Epithelial cell of prostate (primary cell): ENCODE data around the gene VPS13D.

Source experiments
- DNase-seq: peaks from one replicate; pipeline ENCODE4 v3.0.0-alpha.2; 2011; ENCODE audit warnings: low read depth, low spot score
- H3K27ac ChIP-seq: fragments of 450-650 bp; 2 replicates; pipeline ENCODE4 v1.5.1; 2017; ENCODE audit warnings: mild to moderate bottlenecking

Gene VPS13D

DNA sequence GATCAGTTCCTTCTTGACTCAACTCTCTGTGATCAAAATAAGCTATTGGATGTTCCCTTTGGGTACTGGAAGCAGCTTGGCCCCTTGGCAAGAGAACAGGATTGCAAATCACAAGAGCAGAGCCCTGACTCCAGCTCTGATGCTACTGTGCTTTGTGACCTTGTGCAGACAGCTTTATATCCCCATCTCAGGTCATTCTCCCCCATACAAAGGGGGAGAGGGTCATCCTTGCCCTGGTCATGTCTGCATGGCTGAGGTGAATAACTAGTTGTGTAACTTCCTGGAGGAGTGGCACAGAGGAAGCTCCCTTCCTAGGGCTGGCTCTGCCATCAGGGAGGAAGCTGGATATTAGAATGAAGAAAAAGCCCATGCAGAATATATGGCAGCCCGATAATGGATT is 245.3 kb downstream of the VPS13D start:
- no peak for DNase-seq
- peak overlapping the region; percentile 57 for H3K27ac ChIP-seq

DNA sequence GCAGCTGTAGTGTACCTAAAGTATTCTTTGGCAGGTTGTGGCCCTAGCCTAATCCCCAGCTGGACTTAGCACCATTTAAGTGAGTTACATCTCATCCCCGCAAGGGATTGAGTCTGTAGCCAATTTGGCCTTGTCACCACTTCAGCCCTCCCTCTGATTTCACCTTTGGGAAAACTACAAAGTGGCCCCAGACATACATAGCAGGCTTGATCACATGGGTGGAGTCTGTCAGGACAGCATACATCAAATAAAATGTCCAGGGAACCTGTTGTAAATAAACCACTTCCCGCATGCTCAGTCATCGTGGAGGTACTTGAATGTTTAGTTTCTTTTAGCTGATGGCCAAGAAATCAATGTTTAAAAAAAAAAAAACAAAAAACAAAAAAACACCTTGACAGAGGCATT is 245.7 kb downstream of the VPS13D start:
- peak overlapping the region; percentile 57 for H3K27ac ChIP-seq
- no peak for DNase-seq

DNA sequence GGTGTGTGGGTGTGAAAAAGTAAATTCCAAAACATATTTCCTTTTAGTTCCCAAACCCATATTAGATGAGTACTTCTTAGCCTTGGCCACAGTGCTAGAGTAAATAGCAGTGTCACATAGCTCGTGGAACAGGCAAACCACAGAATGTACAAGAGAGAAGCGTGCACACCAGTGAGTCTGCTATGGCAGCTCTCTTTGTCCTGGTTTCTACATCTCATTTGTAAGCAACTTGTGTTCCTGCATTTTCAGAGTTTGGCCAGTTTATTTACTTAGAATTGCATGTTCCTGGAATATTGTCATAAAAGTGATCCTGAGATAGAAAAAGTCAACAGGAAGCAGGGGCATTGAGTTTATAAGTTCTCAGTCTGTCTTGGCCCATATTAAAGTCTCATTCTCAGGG is 246.1 kb downstream of the VPS13D start:
- H3K27ac ChIP-seq = peak overlapping the region; percentile 57
- no peak for DNase-seq

DNA sequence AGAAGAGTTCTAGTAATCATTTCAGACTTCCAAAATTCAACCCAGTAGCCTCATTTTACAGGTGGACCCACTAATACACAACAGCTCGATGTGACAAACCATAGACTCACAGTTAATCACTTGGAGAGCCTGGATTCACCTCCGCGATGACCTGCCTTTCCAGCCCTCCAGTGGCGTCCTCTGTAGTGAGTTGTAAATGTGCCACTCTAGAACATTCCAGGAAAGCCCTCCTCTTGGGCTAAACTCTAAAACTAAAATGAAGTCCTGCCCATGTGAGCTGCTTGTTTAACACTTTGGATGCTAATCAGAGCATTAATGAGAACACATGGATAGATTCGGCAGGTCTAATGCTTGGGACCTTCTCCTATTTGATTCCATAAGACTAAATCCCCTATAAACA is 247.5 kb downstream of the VPS13D start:
- peak overlapping the region; percentile 56 for H3K27ac ChIP-seq
- DNase-seq = no peak

DNA sequence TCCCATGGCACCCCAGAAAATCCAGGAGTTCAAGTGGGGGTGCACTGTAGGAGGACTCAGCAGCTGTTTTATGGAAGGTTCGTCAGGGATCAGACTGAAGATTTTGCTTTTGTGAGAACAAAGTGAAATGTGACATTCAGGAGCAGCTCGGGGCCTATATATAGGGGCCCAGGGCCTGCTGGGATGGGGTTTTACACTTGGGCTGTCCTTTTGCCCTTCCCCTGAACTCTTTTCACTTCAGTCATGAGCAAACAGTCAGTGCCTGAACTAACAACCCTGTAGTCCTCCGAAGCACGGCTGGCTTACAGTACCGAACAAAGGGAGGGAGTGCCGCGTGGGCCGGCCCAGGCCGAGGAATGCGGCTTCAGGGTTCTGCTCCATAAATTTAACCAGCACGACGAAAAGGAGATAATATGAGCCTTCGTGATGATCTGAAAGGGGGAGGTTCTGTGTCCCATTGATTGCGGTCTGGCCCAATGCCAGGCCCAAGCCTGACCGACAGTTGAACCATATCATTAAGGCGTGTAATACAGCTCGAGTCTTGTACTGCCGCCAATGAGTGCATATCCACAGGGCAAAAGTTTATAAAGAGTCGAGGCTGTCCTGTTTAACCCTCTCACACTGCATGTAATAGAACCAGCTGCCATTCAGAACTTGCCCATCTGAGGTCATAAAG is 248.2 kb downstream of the VPS13D start:
- DNase-seq = peak; percentile 92
- peak overlapping the region; percentile 56 for H3K27ac ChIP-seq

DNA sequence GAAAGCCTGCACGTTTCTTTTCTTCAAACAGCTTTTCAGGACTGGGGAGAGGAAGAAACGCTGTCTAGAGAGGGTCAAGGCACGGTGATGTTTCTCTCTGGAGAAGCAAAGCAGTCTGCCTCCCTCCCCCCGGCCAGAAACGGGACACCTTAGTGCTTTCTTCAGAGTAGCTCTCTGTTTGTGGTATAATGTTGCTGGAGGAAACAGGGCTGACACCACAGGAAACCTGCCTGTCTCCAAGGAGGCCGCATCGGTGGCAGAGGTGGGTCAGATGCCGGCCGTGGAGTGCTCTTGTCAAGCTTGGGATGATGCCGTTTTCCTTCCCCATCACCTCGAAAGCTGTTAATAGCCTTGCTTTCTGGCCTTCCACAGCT is 248.8 kb downstream of the VPS13D start:
- H3K27ac ChIP-seq = peak overlapping the region; percentile 56
- no peak for DNase-seq

DNA sequence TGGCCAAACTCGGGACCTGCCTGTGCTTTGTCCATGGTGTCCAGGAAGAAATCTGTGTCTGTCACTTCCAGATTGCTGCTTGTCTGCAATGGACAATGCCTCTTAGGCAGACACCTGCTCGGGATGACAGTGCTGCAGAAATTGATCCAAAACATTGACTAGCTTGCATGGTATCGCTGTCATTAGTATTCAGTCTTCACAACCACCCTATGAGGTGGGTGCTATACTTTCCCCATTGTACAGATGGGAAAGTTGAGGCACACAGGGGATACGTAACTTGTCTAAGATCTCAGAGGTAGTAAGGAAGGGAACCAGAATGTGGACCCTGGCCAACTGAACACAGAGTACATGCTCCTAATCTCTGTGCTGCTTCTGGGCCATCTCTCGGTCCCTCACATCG is 249.5 kb downstream of the VPS13D start:
- DNase-seq = no peak
- H3K27ac ChIP-seq = no peak overlapping the region

DNA sequence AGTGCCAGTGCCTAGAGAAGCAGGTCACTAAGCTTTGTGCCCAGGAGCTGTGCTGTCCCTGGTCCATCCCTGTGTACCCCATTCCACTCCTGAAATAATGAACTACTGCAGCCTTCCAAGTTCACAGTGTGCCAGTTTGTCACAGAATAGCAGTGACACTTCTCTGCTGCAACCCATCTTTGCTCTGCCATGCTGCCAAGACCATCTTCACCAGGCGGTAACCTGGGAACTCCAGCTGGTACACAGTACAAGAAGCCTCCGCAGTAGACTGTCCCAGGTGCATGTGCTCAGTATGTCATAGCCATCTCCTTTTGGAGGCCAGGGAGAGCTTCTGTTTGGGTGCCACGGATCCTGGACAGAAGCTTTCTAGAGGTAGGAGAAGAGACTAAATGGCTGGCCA is 250.2 kb downstream of the VPS13D start:
- peak overlapping the region; percentile 68 for H3K27ac ChIP-seq
- no peak for DNase-seq

DNA sequence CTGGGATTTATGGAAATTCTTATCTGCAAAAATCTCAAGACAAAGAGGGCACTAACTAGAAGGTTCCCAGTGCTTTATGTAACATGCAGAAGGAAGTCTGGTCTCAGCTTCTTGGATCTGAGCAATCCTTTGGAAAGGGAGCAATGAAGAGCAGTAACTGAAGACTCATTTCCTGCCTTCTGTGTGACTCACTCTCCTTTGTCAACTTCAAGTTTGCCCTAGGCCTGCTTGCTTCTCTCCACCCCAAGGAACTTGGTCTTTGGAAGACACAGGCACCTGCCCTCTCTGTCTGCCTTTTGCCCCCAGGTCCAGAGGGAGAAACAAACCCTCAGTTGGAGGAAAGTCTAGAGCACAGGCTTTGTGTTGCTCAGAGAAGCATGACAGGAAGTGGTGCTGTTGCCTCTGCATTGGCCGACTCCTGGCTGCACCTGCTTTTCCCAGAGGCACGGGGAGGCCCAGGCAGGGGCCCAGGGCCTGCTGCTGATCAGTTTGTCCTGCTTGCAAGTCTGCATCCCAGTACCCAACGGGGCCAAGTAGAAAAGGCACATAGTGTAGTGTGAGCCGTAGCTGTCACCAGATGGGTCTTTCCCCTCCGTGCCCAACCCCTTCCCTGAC is 251.0 kb downstream of the VPS13D start:
- H3K27ac ChIP-seq = peak overlapping the region; percentile 68
- peak; percentile 82 for DNase-seq

DNA sequence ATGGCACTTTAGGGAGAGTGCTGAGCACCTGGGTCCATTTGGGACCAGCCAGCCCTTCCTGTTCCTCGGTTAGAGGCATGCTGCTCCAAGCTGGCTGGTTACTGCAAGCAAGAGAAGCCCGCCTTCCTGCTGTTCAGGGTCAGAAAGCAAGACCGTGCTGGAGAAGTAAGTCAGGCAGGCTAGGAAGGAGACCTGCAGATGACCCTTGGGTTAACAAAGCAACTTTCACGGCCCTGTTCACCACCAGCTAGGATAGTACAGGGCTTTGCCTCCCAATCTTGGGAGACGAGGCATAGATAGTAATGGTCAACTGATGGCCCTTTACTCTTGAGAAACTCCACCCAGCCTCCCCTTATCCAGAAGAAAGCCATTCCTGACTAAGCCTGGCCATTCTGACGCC is 252.1 kb downstream of the VPS13D start:
- H3K27ac ChIP-seq = peak overlapping the region; percentile 68
- DNase-seq = no peak

DNA sequence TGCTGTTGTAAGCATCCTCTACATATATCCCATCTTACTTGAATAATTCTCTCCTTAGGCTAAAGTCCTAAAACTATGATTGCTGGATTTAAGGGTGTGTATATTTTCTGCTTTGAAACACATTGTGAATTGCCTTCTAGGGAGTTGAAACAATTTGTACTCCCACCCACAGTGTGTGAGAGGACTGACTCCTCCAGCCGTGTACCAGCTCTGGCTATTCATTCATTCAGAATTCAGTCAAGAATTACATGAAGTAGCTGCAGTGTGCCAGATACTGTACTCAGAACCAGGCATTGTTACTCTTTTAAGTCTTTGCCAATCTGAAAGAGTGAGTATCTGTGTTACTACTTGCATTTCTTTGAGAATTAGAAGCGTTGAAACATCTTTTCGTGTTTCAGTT is 253.2 kb downstream of the VPS13D start:
- no peak for DNase-seq
- no peak overlapping the region for H3K27ac ChIP-seq

DNA sequence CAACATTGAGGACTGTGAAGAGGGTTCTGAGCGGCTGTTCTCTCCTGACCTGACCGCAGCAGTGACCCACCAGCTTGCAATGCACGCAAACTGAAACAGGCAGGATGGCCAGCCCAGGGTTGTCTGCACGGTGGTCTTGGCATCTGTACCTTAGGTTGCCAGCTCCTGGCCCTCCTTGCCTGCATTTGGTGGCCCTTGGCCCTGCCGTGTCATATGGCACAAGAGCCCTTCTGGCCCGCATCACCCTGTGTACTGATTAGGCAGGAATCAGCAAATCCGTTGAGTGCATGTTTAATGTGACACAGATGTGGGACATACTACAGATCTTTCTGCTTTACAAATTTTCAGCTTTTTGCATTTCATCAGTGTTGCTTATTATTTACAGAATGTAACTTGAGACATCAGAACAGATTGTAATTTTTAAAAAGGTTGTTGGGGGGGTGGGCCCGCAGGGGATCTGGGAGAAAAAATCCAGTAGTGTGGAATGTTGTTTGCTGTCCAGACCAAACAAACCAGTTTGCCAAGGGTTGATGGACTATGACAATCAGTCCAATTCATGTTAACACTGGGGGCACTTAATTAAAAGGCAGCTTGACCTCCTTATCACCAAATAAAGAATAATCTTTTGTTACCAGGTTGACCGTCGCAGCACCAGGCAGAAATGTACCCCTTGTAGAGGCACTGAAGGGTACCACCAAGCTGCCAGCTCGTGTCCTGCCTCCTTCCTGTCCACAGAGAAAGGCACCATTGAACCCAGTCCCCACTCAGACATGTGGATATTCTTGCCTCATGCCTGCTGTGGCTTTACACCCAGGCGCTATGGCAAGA is 255.6 kb downstream of the VPS13D start:
- no peak for DNase-seq
- no peak overlapping the region for H3K27ac ChIP-seq

DNA sequence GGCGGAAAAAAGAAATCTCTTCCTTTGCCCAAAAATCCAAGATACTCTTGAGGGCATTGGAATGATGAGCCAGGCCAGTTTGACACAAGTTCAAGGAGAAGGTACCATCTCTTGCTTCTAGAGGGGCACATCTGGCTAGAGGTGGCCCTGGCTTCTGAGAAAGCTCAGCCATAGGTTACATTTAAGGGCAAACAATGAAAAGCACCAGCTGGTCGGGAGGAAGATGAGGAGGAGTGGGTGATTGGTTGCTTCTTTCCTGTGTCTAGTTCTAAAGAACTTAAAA is 256.2 kb downstream of the VPS13D start:
- no peak overlapping the region for H3K27ac ChIP-seq
- no peak for DNase-seq

DNA sequence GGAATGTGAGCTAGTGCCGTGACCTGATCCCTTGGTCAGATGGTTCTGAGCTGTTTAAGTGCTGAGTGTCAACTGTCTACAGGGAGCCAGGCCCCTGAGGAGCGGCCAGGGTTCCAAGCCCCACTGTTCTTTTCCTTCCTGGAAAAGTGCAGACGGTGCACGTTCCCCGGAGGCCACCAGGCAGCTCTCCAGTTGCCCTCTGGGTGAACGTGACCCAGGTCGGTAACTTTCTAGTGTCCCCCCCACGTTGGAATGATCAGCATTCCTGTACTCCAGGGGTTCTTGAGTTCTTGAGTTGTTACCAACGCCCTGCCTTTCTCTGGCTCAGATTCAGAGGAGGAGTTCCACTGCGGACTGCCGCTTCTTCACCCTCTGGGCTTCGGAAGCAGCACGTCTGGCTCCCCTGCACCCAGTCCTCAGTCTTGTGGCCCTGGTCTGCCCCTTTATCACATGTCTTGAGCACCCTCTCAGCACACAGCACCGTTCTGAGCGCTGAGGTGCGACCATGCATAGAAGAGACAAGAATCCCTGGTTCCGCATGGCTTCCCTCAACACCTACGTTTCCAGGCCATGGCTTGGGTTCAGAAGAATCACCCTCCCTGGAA is 256.7 kb downstream of the VPS13D start:
- no peak overlapping the region for H3K27ac ChIP-seq
- DNase-seq = no peak

DNA sequence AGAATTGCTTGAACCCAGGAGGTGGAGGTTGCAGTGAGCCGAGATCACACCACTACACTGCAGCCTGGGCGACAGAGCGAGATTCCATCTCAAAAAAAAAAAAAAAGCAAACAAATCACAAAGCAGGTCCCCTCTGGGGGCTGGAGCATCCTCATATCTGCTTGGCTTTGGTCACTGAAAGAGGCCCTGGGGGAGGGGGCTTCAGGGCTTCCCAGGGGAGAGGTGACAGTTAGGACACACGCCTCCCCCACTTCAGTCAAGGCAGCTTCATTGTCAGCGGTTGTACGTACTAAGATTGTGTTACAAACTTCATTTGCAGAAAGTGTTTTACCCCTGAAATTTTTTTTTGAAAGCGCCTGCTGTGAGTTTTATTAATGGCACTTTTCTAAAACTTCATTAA is 257.7 kb downstream of the VPS13D start:
- no peak for DNase-seq

DNA sequence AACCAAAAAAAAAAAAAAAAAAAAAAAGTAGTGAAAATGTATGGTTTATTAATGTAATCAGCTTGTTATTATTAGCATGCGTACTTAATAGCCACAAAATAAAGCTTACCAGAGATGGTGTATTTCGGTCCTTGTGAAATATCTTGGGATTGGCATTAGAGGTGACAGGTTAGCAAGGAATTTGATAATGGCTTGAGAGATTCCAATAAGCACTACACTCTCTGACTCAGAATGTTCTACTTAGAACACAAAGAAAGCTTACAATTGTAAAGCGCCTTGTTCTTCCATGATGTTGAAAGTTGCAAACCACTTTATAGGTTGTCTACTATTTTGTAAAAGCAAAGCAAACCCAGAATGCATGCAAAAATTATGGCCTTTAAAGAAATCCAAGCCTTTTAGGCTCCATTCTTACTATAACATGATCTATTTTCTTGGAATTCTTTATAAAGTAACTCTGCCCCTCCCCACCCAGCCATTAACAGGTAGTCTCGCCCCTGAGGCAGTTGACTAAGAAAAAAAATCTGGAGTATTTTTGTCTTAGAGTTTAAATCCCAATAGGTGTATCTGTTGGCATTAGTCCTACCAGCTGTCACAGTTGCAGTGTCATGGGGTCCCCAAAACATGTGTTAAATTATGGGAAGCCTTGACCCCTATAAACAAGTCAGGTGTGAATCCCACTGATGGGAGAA is 259.0 kb downstream of the VPS13D start:
- peak overlapping the region; percentile 34 for H3K27ac ChIP-seq
- DNase-seq = no peak

More for the DNA sequence above, 257.7 kb downstream of the VPS13D start:
- no peak overlapping the region for H3K27ac ChIP-seq

DNA sequence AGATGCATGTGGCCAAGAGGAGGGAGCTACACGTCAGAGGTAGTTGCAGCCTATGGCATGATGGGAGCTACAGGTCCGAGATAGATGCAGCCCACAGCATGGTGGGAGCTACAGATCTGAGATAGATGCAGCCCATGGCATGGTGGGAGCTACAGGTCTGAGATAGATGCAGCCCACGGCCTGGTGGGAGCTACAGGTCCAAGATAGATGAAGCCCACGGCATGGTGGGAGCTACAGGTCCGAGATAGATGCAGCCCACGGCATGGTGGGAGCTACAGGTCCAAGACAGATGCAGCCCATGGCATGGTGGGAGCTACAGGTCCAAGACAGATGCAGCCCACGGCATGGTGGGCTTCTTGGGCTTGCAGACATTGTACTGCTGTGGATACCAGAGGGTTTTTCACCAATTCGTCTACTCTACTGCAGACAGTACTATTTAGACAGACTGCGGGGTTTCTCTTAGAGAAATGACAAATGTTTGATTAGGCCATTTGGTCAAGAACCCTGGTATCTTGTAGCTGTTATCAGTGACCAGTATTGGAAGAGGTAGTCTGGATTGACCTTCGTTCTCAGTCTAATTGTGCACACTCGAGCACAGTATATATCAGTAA is 260.8 kb downstream of the VPS13D start:
- no peak overlapping the region for H3K27ac ChIP-seq
- DNase-seq = no peak

DNA sequence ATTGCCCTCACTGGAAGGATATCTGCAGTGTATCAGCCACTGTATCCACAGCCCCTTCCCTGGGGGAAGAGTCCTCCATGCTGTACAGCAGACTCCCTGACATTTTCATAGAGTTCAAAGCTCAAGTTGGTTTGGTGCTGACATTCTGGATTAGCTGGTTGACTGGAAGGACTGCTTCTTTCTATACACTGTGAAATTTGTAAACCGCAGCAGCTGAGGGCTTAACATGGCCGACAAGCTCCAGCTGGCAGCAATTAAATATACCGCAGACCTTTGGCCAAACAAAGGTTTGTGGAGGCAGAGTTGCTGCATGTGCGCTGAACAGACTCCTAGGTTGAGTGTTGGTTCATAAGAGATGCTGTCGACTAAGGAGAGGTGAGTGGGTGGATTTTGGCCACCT is 261.8 kb downstream of the VPS13D start:
- no peak overlapping the region for H3K27ac ChIP-seq
- no peak for DNase-seq

DNA sequence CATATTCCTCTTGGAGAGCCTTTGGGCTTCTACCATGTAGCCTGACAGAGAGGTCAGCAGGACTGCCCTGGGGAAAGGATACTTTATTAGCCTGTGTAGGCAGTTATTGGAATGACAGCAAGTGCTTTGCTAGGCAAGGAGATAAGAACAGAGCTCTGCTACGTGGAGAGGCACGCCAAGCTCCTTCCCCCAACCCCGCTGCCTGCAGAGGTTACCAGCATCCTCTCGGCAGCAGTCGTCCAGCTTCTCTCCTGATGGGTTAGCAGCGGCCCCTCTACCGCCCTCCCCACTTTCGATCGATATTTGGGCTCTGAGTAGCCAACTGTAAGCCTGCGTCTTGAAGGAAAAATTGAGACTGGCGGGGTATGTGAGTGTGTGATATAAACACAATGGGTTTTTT is 265.9 kb downstream of the VPS13D start:
- no peak for DNase-seq
- no peak overlapping the region for H3K27ac ChIP-seq
